Smooth muscle cell of bladder (primary cell): ENCODE data around the gene KIF9. TPM values are rescaled to one million over a fixed set of nuclear protein-coding genes. Genes with fewer than 3 reads are reported as not detected.

Experiments
- total RNA-seq: library from RNA; depleted of rRNA; stranded (reverse); fragments of >200 nt; gene quantifications from 2 replicates; pipeline ENCODE4 v1.2.3, GENCODE V29; 2014

The KIF9 gene
- 3.1 and 3.7 TPM in 2 replicates for total RNA-seq

GRCh38 chr3:47282424-47283192, at the start of gene KIF9, which contains the start of gene KLHL18:
KIF9 (minus strand) TSS chr3:47282799; CDS start chr3:47277374, 5,425 bp downstream.
KLHL18 (plus strand) TSS chr3:47282944; CDS start chr3:47282966, 22 bp downstream.

Other genes starting within 250 kb of the KIF9 start
- gene SETD2, start 118.7 kb downstream of the KIF9 start, total RNA-seq, result 22.0 and 25.6 TPM in 2 replicates
- gene KLHL18, start 145 bp upstream of the KIF9 start, total RNA-seq, result 14.2 and 15.1 TPM in 2 replicates
- gene PTPN23, start 98.2 kb upstream of the KIF9 start, total RNA-seq, result 9.5 and 14.7 TPM in 2 replicates
- gene SCAP, start 193.1 kb upstream of the KIF9 start, total RNA-seq, result 66.1 and 69.7 TPM in 2 replicates
- 27.4 and 31.4 TPM in 2 replicates for gene ELP6, start 230.9 kb upstream of the KIF9 start, total RNA-seq